NCI-H1092 (cell line): ENCODE measurements around the gene OR2D2.
"Not testable (repeated sequence)": the region's sequence is repeated elsewhere in the genome, so short reads cannot be mapped to it uniquely, and the experiment has no call there.

Experiments used
- DNase-seq: peaks from one replicate; lab custom pipeline; 2025; lab: John Stamatoyannopoulos, UW

The OR2D2 gene

GRCh38 chr11:6892400-6892799 lies at the start of gene OR2D2:
Gene OR2D2, minus strand, starts transcription at chr11:6892500. Its CDS starts 0 bp downstream, at chr11:6892500.
- DNase-seq = no peak

- no peak for DNase-seq
Observed at GRCh38 chr11:6941970-6942369, 49.7 kb upstream of the OR2D2 start.

GRCh38 chr11:6932145-6932544 lies 39.8 kb upstream of the OR2D2 start:
- no peak for DNase-seq

GRCh38 chr11:6931146-6931713 lies 38.9 kb upstream of the OR2D2 start:
- no peak for DNase-seq

GRCh38 chr11:6928916-6929315 lies 36.6 kb upstream of the OR2D2 start:
- no peak for DNase-seq

GRCh38 chr11:6927030-6927617 lies 34.8 kb upstream of the OR2D2 start:
- DNase-seq = no peak

- DNase-seq = no peak
Observed at GRCh38 chr11:6926208-6927029, 34.1 kb upstream of the OR2D2 start, which contains the start of gene ZNF215. Gene ZNF215, plus strand, starts transcription at chr11:6926426. Its CDS starts 5,847 bp downstream, at chr11:6932273.

GRCh38 chr11:6925636-6926207 lies 33.4 kb upstream of the OR2D2 start:
- DNase-seq = no peak

GRCh38 chr11:6925007-6925577 lies 32.8 kb upstream of the OR2D2 start:
- no peak for DNase-seq

- no peak for DNase-seq
Observed at GRCh38 chr11:6920702-6921101, 28.4 kb upstream of the OR2D2 start, which contains the start of gene OR2D3. Gene OR2D3, plus strand, starts transcription at chr11:6921002. Its CDS starts 0 bp downstream, at chr11:6921002.

- DNase-seq = no peak
Observed at GRCh38 chr11:6919698-6920097, 27.4 kb upstream of the OR2D2 start.

- DNase-seq = no peak
Observed at GRCh38 chr11:6911948-6912347, 19.6 kb upstream of the OR2D2 start.

- DNase-seq = no peak
Observed at GRCh38 chr11:6911378-6911777, 19.1 kb upstream of the OR2D2 start.

- not testable (repeated sequence) for DNase-seq
Observed at GRCh38 chr11:6904804-6905203, 12.5 kb upstream of the OR2D2 start.

- no peak for DNase-seq
Observed at GRCh38 chr11:6900327-6900999, 8.2 kb upstream of the OR2D2 start.

- no peak for DNase-seq
Observed at GRCh38 chr11:6898911-6899310, 6.6 kb upstream of the OR2D2 start.

- DNase-seq = no peak
Observed at GRCh38 chr11:6895010-6895409, 2.7 kb upstream of the OR2D2 start.

GRCh38 chr11:6894097-6894496 lies 1.8 kb upstream of the OR2D2 start:
- no peak for DNase-seq

GRCh38 chr11:6889835-6890234 lies 2.5 kb downstream of the OR2D2 start:
- no peak for DNase-seq

GRCh38 chr11:6888830-6889229 lies 3.5 kb downstream of the OR2D2 start:
- no peak for DNase-seq

GRCh38 chr11:6887711-6888110 lies 4.6 kb downstream of the OR2D2 start:
- DNase-seq = not testable (repeated sequence)

GRCh38 chr11:6882751-6883150 lies 9.5 kb downstream of the OR2D2 start:
- DNase-seq = no peak
